ENCODE measurements around the gene AURKAIP1. TPM values are rescaled to one million over a fixed set of nuclear protein-coding genes. Genes with fewer than 3 reads are reported as not detected.

The AURKAIP1 gene
- total and polyA plus RNA-seq, 9 of the 15 experiments (the other 6 are each of a cell fraction or from before 2014, with no cell fraction given) = 7.8 to 478 (median 92.0) TPM

GRCh38 chr1:1334835-1335234 lies 40.2 kb downstream of the AURKAIP1 start (continued):
- TF ChIP-seq ZNF644 (tag; IDR thresholded peaks at IDR 0.05; ENCODE audit: low read depth) = no peak
- peak; percentile 81 for TF ChIP-seq ZBTB40 (IDR thresholded peaks at IDR 0.05)
- no peak for TF ChIP-seq ZBTB40 (CRISPR knock-in tag; IDR thresholded peaks at IDR 0.05)
- TF ChIP-seq POLR2A (conservative IDR thresholded peaks at IDR 0.05) = no peak; the same call in 1 of the 2 replicates
- TF ChIP-seq, protein P1, sequence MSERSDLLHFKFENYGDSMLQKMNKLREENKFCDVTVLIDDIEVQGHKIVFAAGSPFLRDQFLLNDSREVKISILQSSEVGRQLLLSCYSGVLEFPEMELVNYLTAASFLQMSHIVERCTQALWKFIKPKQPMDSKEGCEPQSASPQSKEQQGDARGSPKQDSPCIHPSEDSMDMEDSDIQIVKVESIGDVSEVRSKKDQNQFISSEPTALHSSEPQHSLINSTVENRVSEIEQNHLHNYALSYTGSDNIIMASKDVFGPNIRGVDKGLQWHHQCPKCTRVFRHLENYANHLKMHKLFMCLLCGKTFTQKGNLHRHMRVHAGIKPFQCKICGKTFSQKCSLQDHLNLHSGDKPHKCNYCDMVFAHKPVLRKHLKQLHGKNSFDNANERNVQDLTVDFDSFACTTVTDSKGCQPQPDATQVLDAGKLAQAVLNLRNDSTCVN (CRISPR knock-in tag; IDR thresholded peaks at IDR 0.05) = no peak
- TF ChIP-seq CEBPB (tag; IDR thresholded peaks at IDR 0.05) = no peak
- TF ChIP-seq EP400 (IDR thresholded peaks at IDR 0.05) = no peak
- TF ChIP-seq MYBL2 (IDR thresholded peaks at IDR 0.05; ENCODE audit: low read depth) = no peak
- no peak for TF ChIP-seq MYBL2 (CRISPR knock-in tag; IDR thresholded peaks at IDR 0.05; ENCODE audit: borderline replicate concordance)
- TF ChIP-seq TRIM24 (IDR thresholded peaks at IDR 0.05) = no peak
- peak in 1 of 2 experiments; percentile 63; a peak in 2 of 4 replicates for TF ChIP-seq MAZ (CRISPR knock-in tag; conservative IDR thresholded peaks at IDR 0.05 in 1 of 2, IDR thresholded peaks at IDR 0.05 in 1 of 2)
- TF ChIP-seq JUND (IDR thresholded peaks at IDR 0.05; ENCODE audit: borderline replicate concordance, low read depth, low read length) = no peak
- no peak for TF ChIP-seq JUND (tag; IDR thresholded peaks at IDR 0.05; ENCODE audit: borderline replicate concordance, low read depth, low read length)
- no peak for TF ChIP-seq CREB5 (CRISPR knock-in tag; IDR thresholded peaks at IDR 0.05)

Data from K562 (cell line).